ENCODE data around the gene TEKT1.
"Not testable (repeated sequence)": the region's sequence is repeated elsewhere in the genome, so short reads cannot be mapped to it uniquely, and the experiment has no call there.

The TEKT1 gene

GRCh38 chr17:6831661-6832263, at the start of gene TEKT1:
TEKT1 (minus strand) TSS chr17:6831729; CDS start chr17:6830376, 1,353 bp downstream.
- peak within 1 kb of the TSS; percentile 29 for H3K4me3 ChIP-seq (ENCODE audit: low read length)
- peak; percentile 57 for DNase-seq (ENCODE audit: low read depth)
- TF ChIP-seq CTCF (conservative IDR thresholded peaks at IDR 0.05; ENCODE audit: low read length) = no peak

DNA sequence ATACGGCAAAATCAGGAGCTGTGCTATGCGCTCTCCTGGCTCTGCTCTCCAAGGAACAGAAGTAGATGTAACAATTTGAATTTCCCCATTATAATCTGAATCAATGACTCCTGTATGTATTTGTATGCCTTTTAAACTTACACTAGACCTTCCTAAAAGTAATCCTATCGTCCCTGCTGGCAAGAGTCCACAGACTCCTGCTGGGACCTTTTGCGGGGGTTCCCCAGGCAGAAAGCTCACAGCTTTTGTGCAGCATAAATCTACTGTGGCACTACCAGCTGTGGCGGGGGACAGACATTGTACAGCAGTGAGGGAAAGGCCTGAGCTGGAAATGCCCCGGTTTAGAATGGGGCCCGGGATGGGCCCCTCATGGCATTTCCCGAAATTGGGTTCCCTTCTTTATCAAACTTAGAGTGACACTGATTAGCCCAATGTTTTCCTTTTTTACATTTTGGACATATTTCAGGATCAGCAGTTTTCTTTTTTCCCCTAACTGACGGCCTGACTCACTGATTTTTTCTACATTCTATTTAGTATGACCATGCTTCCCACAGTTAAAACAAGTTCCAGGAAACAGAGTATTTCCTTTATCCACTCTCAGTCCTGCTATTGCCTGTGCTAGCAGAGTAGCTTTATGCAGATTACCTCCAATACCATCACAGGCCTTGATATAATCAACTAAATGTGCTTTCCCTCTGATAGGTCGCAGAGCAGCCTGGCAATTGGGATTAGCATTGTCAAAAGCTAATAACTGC, 47.9 kb upstream of the TEKT1 start:
- H3K4me3 ChIP-seq (ENCODE audit: low read length) = not testable (repeated sequence)

DNA sequence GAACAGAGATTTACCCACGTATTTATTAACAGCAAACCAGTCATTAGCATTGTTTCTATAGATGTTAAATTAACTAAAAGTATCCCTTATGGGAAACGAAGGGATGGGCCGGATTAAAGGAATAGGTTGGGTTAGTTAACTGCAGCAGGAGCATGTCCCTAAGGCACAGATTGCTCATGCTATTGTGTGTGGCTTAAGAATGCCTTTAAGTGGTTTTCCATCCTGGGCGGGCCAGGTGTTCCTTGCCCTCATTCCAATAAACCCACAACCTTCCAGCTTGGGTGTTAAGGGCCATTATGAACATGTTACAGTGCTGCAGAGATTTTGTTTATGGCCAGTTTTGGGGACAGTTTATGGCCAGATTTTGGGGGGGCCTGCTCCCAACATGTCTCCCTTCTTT, 43.7 kb upstream of the TEKT1 start:
- not testable (repeated sequence) for H3K4me3 ChIP-seq (ENCODE audit: low read length); DNase-seq (ENCODE audit: low read depth)

More for the DNA sequence above, 47.9 kb upstream of the TEKT1 start:
- DNase-seq (ENCODE audit: low read depth) = not testable (repeated sequence)

- TF ChIP-seq CTCF (conservative IDR thresholded peaks at IDR 0.05; ENCODE audit: low read length) = no peak
- H3K4me3 ChIP-seq (ENCODE audit: low read length) = no peak overlapping the region
- DNase-seq (ENCODE audit: low read depth) = no peak
Observed at GRCh38 chr17:6872936-6873335, 41.4 kb upstream of the TEKT1 start.

GRCh38 chr17:6870841-6871240, 39.3 kb upstream of the TEKT1 start:
- DNase-seq (ENCODE audit: low read depth) = no peak
- no peak overlapping the region for H3K4me3 ChIP-seq (ENCODE audit: low read length)
- TF ChIP-seq CTCF (conservative IDR thresholded peaks at IDR 0.05; ENCODE audit: low read length) = no peak

DNA sequence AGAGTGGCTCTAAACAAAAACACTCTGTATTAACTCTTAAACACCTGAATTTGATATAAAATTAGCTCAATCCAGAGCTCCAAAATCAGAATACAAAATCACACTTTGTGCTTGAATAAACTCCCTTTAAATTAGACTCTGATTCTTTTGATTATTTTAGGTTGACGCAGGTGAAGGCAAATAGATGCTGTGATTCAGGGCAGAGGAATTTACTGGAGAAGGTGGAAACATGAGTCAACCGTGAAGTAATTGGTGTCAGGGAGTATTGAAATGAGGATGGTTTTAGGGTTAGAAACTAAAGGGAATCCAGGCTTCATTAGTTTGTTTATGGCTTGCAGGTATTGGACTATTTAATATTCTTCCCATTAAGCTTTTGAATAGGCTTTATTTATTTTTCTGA, 37.1 kb upstream of the TEKT1 start:
- no peak for DNase-seq (ENCODE audit: low read depth)
- no peak overlapping the region for H3K4me3 ChIP-seq (ENCODE audit: low read length)
- no peak for TF ChIP-seq CTCF (conservative IDR thresholded peaks at IDR 0.05; ENCODE audit: low read length)

DNA sequence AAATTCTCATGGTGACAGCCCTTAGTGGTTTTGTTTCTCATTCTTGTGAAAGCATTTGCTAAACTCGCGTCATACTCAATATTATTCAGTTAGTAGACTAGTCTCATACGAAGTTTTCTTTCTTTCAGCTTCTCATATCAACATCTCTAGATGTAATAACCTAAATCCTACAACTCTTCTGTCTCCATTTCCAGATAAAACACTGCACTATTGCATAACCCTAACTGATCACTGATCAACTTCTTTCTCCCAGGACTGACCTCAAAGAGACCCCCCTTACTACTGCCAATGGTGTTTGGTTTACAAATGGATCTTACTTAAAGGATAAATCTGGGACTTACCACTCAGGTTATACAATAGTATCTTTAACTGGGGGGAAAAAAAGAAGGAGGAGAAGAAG, 36.3 kb upstream of the TEKT1 start:
- DNase-seq (ENCODE audit: low read depth) = no peak
- H3K4me3 ChIP-seq (ENCODE audit: low read length) = no peak overlapping the region
- no peak for TF ChIP-seq CTCF (conservative IDR thresholded peaks at IDR 0.05; ENCODE audit: low read length)

GRCh38 chr17:6862825-6863224, 31.3 kb upstream of the TEKT1 start:
- TF ChIP-seq CTCF (conservative IDR thresholded peaks at IDR 0.05; ENCODE audit: low read length) = no peak
- no peak overlapping the region for H3K4me3 ChIP-seq (ENCODE audit: low read length)
- no peak for DNase-seq (ENCODE audit: low read depth)

All from AG10803 (cell line).